Endothelial cell of umbilical vein (primary cell): ENCODE data around the gene ALS2. TPM values are rescaled to one million over a fixed set of nuclear protein-coding genes. Genes with fewer than 3 reads are reported as not detected.

Experiments used
- BruUV-seq: library from RNA; stranded (reverse); fragments of 400-500 nt; replicated peaks from 2 replicates; lab custom pipeline; 2021; lab: Mats Ljungman, UMichigan
- CTCF ChIA-PET: fragments of 300-600, 350-600 bp; sonication (Branson Sonifier 250); formaldehyde crosslinking; loops from one replicate; lab custom pipeline; 2021; ENCODE audit warnings: antibody characterized with exemption, inconsistent platforms; lab: Charles Lee
- POLR2A ChIA-PET: fragments of 300-600, 350-600 bp; sonication (Branson Sonifier 250); formaldehyde crosslinking; loops from one replicate; lab custom pipeline; 2021; ENCODE audit warnings: antibody characterized with exemption, inconsistent platforms; lab: Charles Lee
- DNase-seq: peaks from one replicate; pipeline ENCODE4 v3.0.0-alpha.2; 2011; ENCODE audit warnings: low read depth, low spot score
- FAIRE-seq: peaks from 2 replicates; lab custom pipeline; 2011; peaks lifted over from hg19 to GRCh38; lab: Jason Lieb, UNC
- H2AFZ ChIP-seq: 2 replicates; pipeline ENCODE4 v1.6.0; 2012; ENCODE audit warnings: low read depth, low read length, control low read depth, inconsistent platforms
- H3K27ac ChIP-seq: 2 replicates; pipeline ENCODE4 v1.5.1; 2011; ENCODE audit warnings: low read depth, mild to moderate bottlenecking, control low read depth, low read length, moderate library complexity; ENCODE audit not compliant: insufficient read depth
- H3K27me3 ChIP-seq, 2 experiments: 2 replicates each; pipeline versions ENCODE4 v1.6.0 to v1.6.1; 2011; ENCODE audit warnings: low read length in 2 of 2, mixed read lengths in 1 of 2; ENCODE audit not compliant: control insufficient read depth in 2 of 2, insufficient read depth in 2 of 2
- H3K36me3 ChIP-seq, 2 experiments: 2 replicates in 1 of 2; 3 replicates in 1 of 2; pipeline ENCODE4 v1.5.1; 2011; ENCODE audit warnings: low read length in 2 of 2, mild to moderate bottlenecking in 1 of 2, moderate library complexity in 1 of 2; ENCODE audit not compliant: control insufficient read depth in 2 of 2, insufficient read depth in 2 of 2; ENCODE audit errors: extremely low read depth in 1 of 2
- H3K4me1 ChIP-seq: 3 replicates; pipeline ENCODE4 v1.5.1; 2011; ENCODE audit warnings: mild to moderate bottlenecking, low read length; ENCODE audit not compliant: control insufficient read depth, insufficient read depth; ENCODE audit errors: extremely low read depth
- H3K4me2 ChIP-seq: 2 replicates; pipeline ENCODE4 v1.6.1; 2011; ENCODE audit warnings: low read length, control low read depth, mixed read lengths; ENCODE audit not compliant: insufficient read depth
- H3K4me3 ChIP-seq, 3 experiments: fragments of 200-600 bp in 1 of 3; sonication (generic), shearing (Covaris generic) in 1 of 3; replicated peaks in 1 of 3; 2 replicates each; pipeline ENCODE4 v1.5.1; 2011 to 2016; ENCODE audit warnings: control low read depth in 3 of 3, low read length in 3 of 3, mild to moderate bottlenecking in 2 of 3, inconsistent platforms in 1 of 3, low read depth in 1 of 3, moderate library complexity in 1 of 3; ENCODE audit not compliant: insufficient read depth in 1 of 3
- H3K79me2 ChIP-seq: 2 replicates; pipeline ENCODE4 v1.6.0; 2012; ENCODE audit warnings: low read length, inconsistent platforms; ENCODE audit not compliant: control insufficient read depth, insufficient read depth
- H3K9ac ChIP-seq: replicated peaks from 2 replicates; pipeline ENCODE3; 2011; ENCODE audit warnings: low read length, control low read depth; ENCODE audit not compliant: insufficient read depth; ENCODE audit errors: extremely low read depth
- H3K9me1 ChIP-seq: replicated peaks from 3 replicates; pipeline ENCODE4 v1.6.0; 2011; ENCODE audit warnings: mild to moderate bottlenecking, low read length; ENCODE audit not compliant: control insufficient read depth, insufficient read depth; ENCODE audit errors: extremely low read depth
- H3K9me3 ChIP-seq: replicated peaks from 2 replicates; pipeline ENCODE4 v1.5.1; 2012; ENCODE audit warnings: low read length, inconsistent platforms; ENCODE audit not compliant: control insufficient read depth, insufficient read depth
- H4K20me1 ChIP-seq: replicated peaks from 2 replicates; pipeline ENCODE3; 2011; ENCODE audit warnings: mild to moderate bottlenecking, low read length; ENCODE audit not compliant: control insufficient read depth, insufficient read depth; ENCODE audit errors: extremely low read depth
- EZH2 ChIP-seq: IDR thresholded peaks from 2 replicates; pipeline ENCODE4 v1.6.1; 2012; ENCODE audit warnings: borderline replicate concordance, low read depth, mild to moderate bottlenecking, moderate library complexity, low read length, inconsistent platforms; ENCODE audit not compliant: severe bottlenecking
- FOS ChIP-seq: IDR thresholded peaks from 2 replicates; pipeline ENCODE4 v1.6.1; 2011; ENCODE audit warnings: mild to moderate bottlenecking, low read length, moderate library complexity, borderline replicate concordance; ENCODE audit not compliant: insufficient read depth
- GATA2 ChIP-seq: IDR thresholded peaks from 2 replicates; pipeline ENCODE4 v1.7.0; 2011; ENCODE audit warnings: low read depth, mild to moderate bottlenecking, moderate library complexity, mixed read lengths, low read length; ENCODE audit not compliant: insufficient read length, insufficient read depth
- JUN ChIP-seq: IDR thresholded peaks from 2 replicates; pipeline ENCODE4 v1.6.1; 2011; ENCODE audit warnings: borderline replicate concordance, low read depth; ENCODE audit not compliant: insufficient read length, insufficient read depth
- MYC ChIP-seq: IDR thresholded peaks from one replicate; pipeline ENCODE4 v1.6.1; 2011; ENCODE audit warnings: mild to moderate bottlenecking, low read depth, low read length
- POLR2A ChIP-seq: IDR thresholded peaks from 2 replicates; pipeline ENCODE4 v1.6.1; 2012; ENCODE audit warnings: low read depth, mild to moderate bottlenecking, control low read depth, low read length
- POLR2AphosphoS5 ChIP-seq: IDR thresholded peaks from 2 replicates; pipeline ENCODE4 v1.6.1; 2012; ENCODE audit warnings: low read depth, mild to moderate bottlenecking, control low read depth, low read length, moderate library complexity; ENCODE audit not compliant: insufficient read depth
- dilution Hi-C: fragments of 300-500 bp; cut with MboI; formaldehyde crosslinking; loops from one replicate; pipeline ENCODE4 v1.15.0; 2019; ENCODE audit warnings: low sequenced_read_pairs; ENCODE audit not compliant: extremely low pct_ligation_motif_present
- intact Hi-C: fragments of 100-400 bp; cut with micrococcal nuclease; formaldehyde crosslinking; loops from one replicate; pipeline ENCODE4 v1.10.0; 2022
- polyA plus RNA-seq, 4 experiments: library from polyadenylated mRNA; depleted of rRNA in 3 of 4; stranded (reverse) in 3 of 4; unstranded in 1 of 4; fragments of >200 nt; gene quantifications; 2 replicates each; pipeline versions ENCODE4 v1.2.1 to v1.2.3, GENCODE V29; 2011 to 2012; ENCODE audit warnings: missing spikeins in 1 of 4
- total RNA-seq: library from RNA; stranded (reverse); gene quantifications from 2 replicates; pipeline ENCODE4 v1.2.3, GENCODE V29; 2021
- TF ChIP-seq, protein P1 (sequence below), 2 donors: IDR thresholded peaks; 1 replicate in 1 of 2; 2 replicates in 1 of 2; pipeline ENCODE4 v1.5.1; 2011; ENCODE audit warnings: low read length in 2 of 2, mild to moderate bottlenecking in 2 of 2, moderate library complexity in 2 of 2, control low read depth in 1 of 2, inconsistent platforms in 1 of 2, low read depth in 1 of 2; ENCODE audit not compliant: insufficient read depth in 1 of 2; ENCODE audit errors: extremely low read depth in 1 of 2
- TF ChIP-seq, protein P2 (sequence below): IDR thresholded peaks from 2 replicates; pipeline ENCODE4 v1.6.1; 2011; ENCODE audit not compliant: insufficient read depth, insufficient read length

Gene ALS2
- total and polyA plus RNA-seq, 2 donors (not counting 3 experiments of a cell fraction or from before 2014, with no cell fraction given): 13.1 to 36.1 TPM

DNA sequence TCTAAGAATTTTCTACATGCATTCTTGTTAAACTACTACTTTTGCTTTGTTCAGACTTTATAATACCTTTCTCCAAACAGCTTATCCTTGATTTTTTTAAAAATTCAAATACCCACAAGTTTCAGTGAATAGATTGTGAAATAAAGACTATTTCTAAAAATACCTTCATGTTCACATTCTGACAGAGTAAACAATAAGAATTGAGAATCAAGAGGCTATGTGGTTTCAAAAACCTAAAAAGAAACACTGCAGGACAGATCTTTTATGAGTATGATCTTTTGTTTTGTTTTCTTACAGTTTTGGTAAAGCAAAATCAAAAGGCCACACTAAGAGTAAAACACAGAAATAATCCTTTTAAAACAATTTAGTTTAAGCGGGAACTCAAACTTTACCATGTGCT, 21.2 kb downstream of the ALS2 start:
- Histone ChIP-seq H3K27me3 (no peaks in the 10 kb centered on the region), H3K36me3 (peaks cover 16% of the 10 kb centered on the region in 2 experiments), H3K27ac (no peak overlapping the region), H3K9ac (no peak overlapping the region), H3K4me2 (no peak overlapping the region), H3K79me2 (no peaks in the 10 kb centered on the region), H3K4me3 (no peak overlapping the region), H4K20me1 (no peaks in the 10 kb centered on the region), H3K9me3 (no peaks in the 10 kb centered on the region), H3K4me1 (no peaks in the 10 kb centered on the region), H2AFZ (no peak overlapping the region), H3K9me1 (no peaks in the 10 kb centered on the region)
- TF ChIP-seq, protein P1, sequence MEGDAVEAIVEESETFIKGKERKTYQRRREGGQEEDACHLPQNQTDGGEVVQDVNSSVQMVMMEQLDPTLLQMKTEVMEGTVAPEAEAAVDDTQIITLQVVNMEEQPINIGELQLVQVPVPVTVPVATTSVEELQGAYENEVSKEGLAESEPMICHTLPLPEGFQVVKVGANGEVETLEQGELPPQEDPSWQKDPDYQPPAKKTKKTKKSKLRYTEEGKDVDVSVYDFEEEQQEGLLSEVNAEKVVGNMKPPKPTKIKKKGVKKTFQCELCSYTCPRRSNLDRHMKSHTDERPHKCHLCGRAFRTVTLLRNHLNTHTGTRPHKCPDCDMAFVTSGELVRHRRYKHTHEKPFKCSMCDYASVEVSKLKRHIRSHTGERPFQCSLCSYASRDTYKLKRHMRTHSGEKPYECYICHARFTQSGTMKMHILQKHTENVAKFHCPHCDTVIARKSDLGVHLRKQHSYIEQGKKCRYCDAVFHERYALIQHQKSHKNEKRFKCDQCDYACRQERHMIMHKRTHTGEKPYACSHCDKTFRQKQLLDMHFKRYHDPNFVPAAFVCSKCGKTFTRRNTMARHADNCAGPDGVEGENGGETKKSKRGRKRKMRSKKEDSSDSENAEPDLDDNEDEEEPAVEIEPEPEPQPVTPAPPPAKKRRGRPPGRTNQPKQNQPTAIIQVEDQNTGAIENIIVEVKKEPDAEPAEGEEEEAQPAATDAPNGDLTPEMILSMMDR (IDR thresholded peaks at IDR 0.05; ENCODE audit: extremely low read depth in 1 of 2, insufficient read depth in 1 of 2, low read depth in 1 of 2, low read length in 2 of 2): no peak
- TF ChIP-seq GATA2 (no peak), POLR2A (no peak), JUN (no peak), EZH2 (no peak), POLR2AphosphoS5 (no peak), FOS (no peak), MYC (no peak)
- TF ChIP-seq, protein P2, sequence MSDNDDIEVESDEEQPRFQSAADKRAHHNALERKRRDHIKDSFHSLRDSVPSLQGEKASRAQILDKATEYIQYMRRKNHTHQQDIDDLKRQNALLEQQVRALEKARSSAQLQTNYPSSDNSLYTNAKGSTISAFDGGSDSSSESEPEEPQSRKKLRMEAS: no peak
- FAIRE-seq (no peak), DNase-seq (no peak)
- ChIA-PET POLR2A (no interaction called here), CTCF (interaction anchor here (1.3 kb wide), 1 partner anchor 29 kb away, joined by 3 read pairs; no protein-coding TSS in a partner anchor)
- no TSS peak for BruUV-seq
- intact Hi-C loops: no loop called here
- dilution Hi-C loops: no loop called here
